Endothelial cell (in vitro differentiated cells): Measurements from ENCODE around the gene CHRNA4. TPM values are rescaled to one million over a fixed set of nuclear protein-coding genes. Genes with fewer than 3 reads are reported as not detected.

Experiments used
- DNase-seq: peaks from one replicate; pipeline ENCODE4 v3.0.0; 2021; ENCODE audit warnings: low spot score
- H3K27ac Mint-ChIP-seq: one replicate; pipeline ENCODE4 v1.8.0; 2021; ENCODE audit warnings: mixed read lengths, inconsistent platforms; ENCODE audit not compliant: unreplicated experiment
- H3K27me3 Mint-ChIP-seq: one replicate; pipeline ENCODE4 v1.8.0; 2021; ENCODE audit warnings: mild to moderate bottlenecking, moderate library complexity, mixed read lengths, inconsistent platforms; ENCODE audit not compliant: unreplicated experiment
- H3K36me3 Mint-ChIP-seq: one replicate; pipeline ENCODE4 v1.8.0; 2021; ENCODE audit warnings: mild to moderate bottlenecking, low read depth, mixed read lengths, inconsistent platforms; ENCODE audit not compliant: unreplicated experiment
- H3K4me1 Mint-ChIP-seq: one replicate; pipeline ENCODE4 v1.8.0; 2021; ENCODE audit warnings: mild to moderate bottlenecking, mixed read lengths, inconsistent platforms; ENCODE audit not compliant: unreplicated experiment
- H3K4me3 Mint-ChIP-seq: one replicate; pipeline ENCODE4 v1.8.0; 2021; ENCODE audit warnings: mild to moderate bottlenecking, mixed read lengths, inconsistent platforms; ENCODE audit not compliant: unreplicated experiment
- H3K9me3 Mint-ChIP-seq: one replicate; pipeline ENCODE4 v1.8.0; 2021; ENCODE audit warnings: mixed read lengths, inconsistent platforms; ENCODE audit not compliant: unreplicated experiment
- CTCF ChIP-seq: fragments of 200-600 bp; sonication (generic); IDR thresholded peaks from one replicate; pipeline ENCODE4 v1.5.0; 2021; ENCODE audit warnings: antibody characterized with exemption; ENCODE audit not compliant: unreplicated experiment
- total RNA-seq: library from RNA; stranded (reverse); fragmentation: NEBNext Ultra II Directional; extraction: Animal tissue kit (Norgen Biotek cat#: 25700); gene quantifications from one replicate; pipeline ENCODE4 v1.2.1, GENCODE V29; 2021; ENCODE audit not compliant: unreplicated experiment

CHRNA4 gene
- total RNA-seq, 1 donor from 2014 or later: 2.6 TPM

- no peaks in the 10 kb centered on the region for H3K9me3 Mint-ChIP-seq
- no peak for TF ChIP-seq CTCF
- H3K27ac Mint-ChIP-seq: no peak overlapping the region
- H3K27me3 Mint-ChIP-seq: peaks cover 1% of the 10 kb centered on the region
- peaks cover 8% of the 10 kb centered on the region for H3K36me3 Mint-ChIP-seq
- peaks cover 3% of the 10 kb centered on the region for H3K4me1 Mint-ChIP-seq
- H3K4me3 Mint-ChIP-seq: no peak overlapping the region
- DNase-seq: no peak
Measured at GRCh38 chr20:63320616-63321147, 40.5 kb downstream of the CHRNA4 start.

GRCh38 chr20:63320041-63320511 is 41.1 kb downstream of the CHRNA4 start:
- peaks cover 8% of the 10 kb centered on the region for H3K36me3 Mint-ChIP-seq
- H3K27ac Mint-ChIP-seq: no peak overlapping the region
- H3K27me3 Mint-ChIP-seq: peaks cover 1% of the 10 kb centered on the region
- H3K4me1 Mint-ChIP-seq: peaks cover 3% of the 10 kb centered on the region
- no peak for DNase-seq
- no peak overlapping the region for H3K4me3 Mint-ChIP-seq
- no peak for TF ChIP-seq CTCF
- H3K9me3 Mint-ChIP-seq: no peaks in the 10 kb centered on the region

- Mint-ChIP-seq H3K27me3 (peaks cover 1% of the 10 kb centered on the region), H3K27ac (no peak overlapping the region), H3K36me3 (peaks cover 8% of the 10 kb centered on the region), H3K9me3 (no peaks in the 10 kb centered on the region), H3K4me3 (no peak overlapping the region), H3K4me1 (peaks cover 3% of the 10 kb centered on the region)
- no peak for DNase-seq
- no peak for TF ChIP-seq CTCF
Measured at GRCh38 chr20:63319164-63320040, 41.7 kb downstream of the CHRNA4 start.

GRCh38 chr20:63318391-63319163 is 42.6 kb downstream of the CHRNA4 start:
- Mint-ChIP-seq H3K27ac (no peak overlapping the region), H3K4me3 (no peak overlapping the region), H3K27me3 (peaks cover 1% of the 10 kb centered on the region), H3K9me3 (no peaks in the 10 kb centered on the region), H3K36me3 (peaks cover 5% of the 10 kb centered on the region), H3K4me1 (peaks cover 3% of the 10 kb centered on the region)
- TF ChIP-seq CTCF: no peak
- no peak for DNase-seq
